NCI-H82 treated with DMSO at 0.1 percent for 48 hours (cell line): ENCODE results near the gene MTA1.

ENCODE experiments used
- DNase-seq: peaks from one replicate; lab custom pipeline; 2025; ENCODE audit not compliant: unreplicated experiment; lab: John Stamatoyannopoulos, UW

MTA1 gene

DNA sequence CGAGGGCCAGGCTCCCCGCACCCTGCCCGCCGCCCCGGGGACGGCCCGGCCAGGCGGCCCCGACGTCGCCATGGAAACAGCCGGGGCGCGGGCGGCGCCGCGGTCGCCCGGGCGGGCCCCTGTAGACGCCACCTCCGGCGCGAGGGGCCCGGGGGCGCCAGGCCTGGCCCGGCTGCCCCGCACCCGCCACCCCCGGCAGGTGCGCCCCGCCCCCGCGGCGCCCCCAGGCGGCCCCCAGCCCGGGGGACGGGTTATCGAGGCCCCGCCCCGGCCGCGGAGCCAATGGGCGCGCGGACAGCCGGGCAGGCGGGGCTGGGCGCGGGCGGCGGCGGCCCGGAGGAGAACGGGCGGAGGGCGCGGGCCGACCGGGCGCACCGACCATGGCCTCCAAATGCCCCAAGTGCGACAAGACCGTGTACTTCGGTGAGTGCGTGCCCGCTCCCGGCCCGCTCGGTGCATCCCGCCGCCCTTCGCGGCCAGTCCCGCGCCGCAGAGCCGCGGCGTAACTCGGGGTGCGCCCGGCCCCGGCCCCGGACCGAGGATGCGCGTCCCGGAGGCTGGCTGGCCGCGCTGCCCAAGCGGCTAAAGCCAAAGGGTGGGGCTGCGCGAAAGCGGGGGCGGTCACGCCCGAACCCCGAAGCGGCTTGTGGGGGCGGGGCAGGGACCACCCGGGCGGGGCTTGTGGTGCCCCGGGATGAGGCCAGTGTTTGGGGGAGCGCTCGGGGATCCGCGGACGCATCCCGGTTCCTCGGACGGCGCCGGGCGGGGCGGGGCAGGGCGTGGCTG, 55.0 kb downstream of the MTA1 start, which contains the start of gene CRIP2:
Gene CRIP2 (plus strand): TSS at position 339 of the 786 bp plus-strand sequence. CDS start 42 bp downstream, at position 381.
- DNase-seq = no peak

- no peak for DNase-seq
These were observed 55.9 kb downstream of the MTA1 start for GRCh38 chr14:105475269-105476096.

DNA sequence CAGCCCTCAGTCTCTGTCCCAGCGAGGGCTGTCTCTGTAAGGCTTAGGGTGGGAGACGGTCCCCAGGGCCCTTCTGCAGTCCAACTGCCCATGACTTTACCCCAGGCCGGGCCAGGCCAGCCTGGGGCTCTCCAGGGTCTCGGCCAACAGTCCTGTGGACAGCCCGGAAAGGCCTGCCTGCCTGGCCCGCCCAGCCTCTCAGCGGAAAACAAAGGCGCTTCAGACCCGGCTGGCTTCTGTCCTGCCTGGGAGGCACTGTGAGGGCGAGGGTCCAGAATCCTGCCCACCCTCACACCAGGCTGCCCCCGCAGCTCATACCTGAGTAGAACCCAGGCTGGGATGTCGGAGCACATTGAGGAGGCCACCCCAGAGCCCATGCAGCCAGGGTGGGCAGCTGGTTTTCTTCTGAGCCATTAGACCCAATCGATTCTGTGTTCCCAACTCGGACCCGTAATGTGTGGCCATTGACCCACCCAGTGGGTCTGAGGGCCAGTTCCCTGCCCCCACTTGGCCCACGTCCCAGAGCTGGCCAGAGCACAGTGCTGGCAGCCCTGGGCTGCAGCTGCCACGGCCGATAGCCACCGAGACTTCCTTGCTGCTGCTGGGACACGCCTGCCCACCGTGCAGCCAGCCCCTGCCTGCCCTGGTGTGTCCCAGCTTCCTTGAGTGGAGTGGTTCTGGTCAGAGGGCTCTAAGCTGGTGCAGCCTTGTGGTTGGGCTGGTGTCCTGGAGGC, 56.6 kb downstream of the MTA1 start:
- DNase-seq = no peak

- no peak for DNase-seq
These were observed 57.4 kb downstream of the MTA1 start for GRCh38 chr14:105476831-105477659.

- DNase-seq = no peak
These were observed 58.2 kb downstream of the MTA1 start for GRCh38 chr14:105477660-105478397.

- DNase-seq = no peak
These were observed 59.0 kb downstream of the MTA1 start for GRCh38 chr14:105478398-105479251.

- DNase-seq = no peak
These were observed 60.0 kb downstream of the MTA1 start for GRCh38 chr14:105479431-105480158.

DNA sequence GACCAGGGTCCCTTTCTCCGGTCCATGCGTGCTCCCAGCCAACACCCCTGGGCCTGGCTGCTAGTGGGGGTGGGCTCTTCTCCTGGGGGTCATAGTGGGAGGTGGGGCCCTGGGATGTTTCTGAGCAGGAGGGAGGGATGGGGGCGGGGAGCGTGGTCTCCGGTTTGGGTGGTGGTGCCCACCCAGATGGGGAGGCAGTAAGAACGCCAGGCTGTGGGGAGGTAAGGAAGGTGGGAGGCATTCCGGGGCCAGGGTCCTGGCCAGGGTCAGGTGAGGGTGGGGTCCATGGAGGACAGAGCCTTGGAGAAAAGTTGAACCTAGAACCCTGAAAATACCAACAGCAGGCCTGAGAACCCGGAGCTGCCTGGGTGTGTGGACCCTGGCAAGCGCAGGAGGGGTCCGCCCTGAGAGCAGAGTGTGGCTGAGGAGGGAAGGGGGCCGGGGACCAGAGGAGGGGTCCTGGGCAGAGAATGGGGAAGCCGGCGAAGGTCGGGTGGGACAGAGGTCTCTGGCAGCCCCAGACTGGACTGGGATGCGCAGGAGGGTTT, 60.6 kb downstream of the MTA1 start:
- no peak for DNase-seq

- DNase-seq = peak; percentile 48
These were observed 61.5 kb downstream of the MTA1 start for GRCh38 chr14:105480807-105481801.

GRCh38 chr14:105481886-105482457, 62.3 kb downstream of the MTA1 start:
- no peak for DNase-seq

- no peak for DNase-seq
These were observed 63.0 kb downstream of the MTA1 start for GRCh38 chr14:105482486-105483110.

DNA sequence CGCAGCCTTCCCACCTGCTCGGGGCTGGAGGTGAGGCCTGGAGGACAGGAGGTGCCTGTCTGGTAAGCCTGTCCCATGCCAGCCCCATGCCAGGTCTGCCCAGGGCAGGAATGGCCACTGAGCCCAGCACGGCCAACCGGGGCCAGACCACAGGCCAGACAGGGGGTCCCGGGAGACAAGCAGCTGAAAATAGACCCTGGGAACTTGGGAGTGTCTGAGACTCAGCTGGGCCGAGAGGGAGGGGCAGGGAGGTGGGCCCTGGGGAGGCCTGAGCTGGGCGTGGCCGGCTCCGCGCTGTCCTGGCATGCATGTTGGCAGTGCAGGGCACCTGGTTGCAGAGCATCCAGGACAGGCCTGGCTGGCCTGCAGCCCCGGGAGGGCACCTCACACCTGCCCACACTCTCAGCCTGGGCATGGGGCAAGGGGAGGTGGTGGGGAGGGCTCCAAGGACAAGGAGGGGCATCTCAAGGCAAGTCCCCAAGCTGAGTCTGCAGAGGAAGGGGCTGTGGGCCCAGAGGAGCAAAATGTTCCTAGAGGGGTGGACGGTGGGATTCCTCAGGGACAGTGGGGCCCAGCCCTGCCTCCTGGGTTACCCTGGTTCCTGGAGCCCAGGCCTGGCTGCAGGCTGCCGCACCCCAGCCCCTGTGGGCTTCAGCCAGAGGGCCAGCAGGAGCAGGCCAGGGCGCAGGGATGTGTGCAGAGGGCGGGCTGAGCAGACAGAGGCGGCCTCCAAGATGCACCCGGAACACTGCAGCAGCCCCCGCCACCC, 63.9 kb downstream of the MTA1 start:
- no peak for DNase-seq

DNA sequence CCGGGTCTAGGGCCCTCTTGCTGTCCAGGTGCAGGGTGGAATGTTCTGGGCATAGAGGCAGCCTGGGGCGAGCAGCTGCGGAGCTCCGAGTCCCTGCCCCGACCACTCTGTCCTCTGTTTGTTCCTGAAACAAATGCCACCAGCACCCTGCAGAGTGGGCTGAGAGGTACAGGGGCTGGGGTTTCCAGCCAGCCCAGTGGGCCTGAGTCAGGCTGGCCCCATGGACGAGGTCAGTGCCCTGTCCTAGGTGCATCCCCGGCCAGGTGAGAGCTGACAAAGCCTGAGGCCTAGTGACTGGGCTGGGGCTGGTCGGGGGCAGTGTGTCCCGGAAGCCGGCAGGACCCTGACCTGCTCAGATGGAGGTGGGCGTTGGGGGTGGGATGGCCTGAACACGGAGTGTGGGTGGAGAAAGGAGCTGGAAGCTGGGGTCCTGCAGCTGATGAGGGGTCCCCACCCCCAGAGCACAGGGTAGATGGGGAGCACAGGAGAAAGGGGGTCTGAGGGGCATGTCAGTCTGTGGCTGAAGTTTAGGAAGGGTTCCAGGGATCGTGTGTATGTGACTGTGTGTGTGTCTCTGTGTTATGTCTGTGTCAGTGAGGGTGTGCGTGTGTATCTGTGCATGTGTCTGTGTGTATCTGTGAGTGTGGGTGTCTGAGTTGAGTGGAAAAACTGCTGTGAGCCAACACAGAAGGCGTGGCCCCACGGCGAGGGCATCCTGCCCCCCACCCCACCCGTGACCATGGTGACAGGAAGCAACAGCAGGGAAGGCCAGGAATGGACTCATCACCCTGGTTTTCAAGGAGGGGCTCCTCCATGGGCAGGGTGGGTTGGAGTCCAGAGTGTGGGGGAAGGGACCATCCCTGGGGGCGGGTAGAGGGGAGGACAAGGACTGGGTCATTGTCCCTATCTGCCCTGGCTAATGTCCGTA, 64.7 kb downstream of the MTA1 start:
- no peak for DNase-seq

DNA sequence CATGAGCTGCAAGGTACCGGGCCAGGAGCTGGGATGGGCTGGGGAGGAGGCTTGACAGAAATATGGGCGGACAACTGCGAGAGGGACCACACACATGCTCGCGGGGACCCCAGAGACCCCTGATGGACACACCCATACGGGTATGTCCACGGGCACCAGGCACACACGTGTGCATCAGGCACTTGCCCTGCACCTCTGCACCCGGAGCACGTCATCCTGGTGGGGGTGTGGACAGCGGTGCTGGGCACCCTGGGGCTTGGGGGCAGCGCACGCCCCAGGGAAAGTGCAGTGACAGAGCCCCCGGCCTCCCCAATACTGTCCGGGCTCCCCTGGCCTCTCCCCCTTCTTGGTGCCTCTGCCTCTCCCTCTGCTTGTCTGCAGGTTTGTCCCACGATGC, 65.4 kb downstream of the MTA1 start:
- DNase-seq = no peak
